HL-60/S4 (cell line): ENCODE results near the gene TMEM74B.
"Not testable (repeated sequence)": the region's sequence is repeated elsewhere in the genome, so short reads cannot be mapped to it uniquely, and the experiment has no call there.

Source experiments
- in situ Hi-C: fragments of 300-500 bp; cut with MboI; formaldehyde crosslinking; loops from 2 replicates; pipeline ENCODE4 v1.14.3; 2022; ENCODE audit warnings: low sequenced_read_pairs

Gene TMEM74B

GRCh38 chr20:1149812-1150211, 35.0 kb downstream of the TMEM74B start:
- in situ Hi-C loops = not testable (repeated sequence)

- in situ Hi-C loops = no loop called here
Measured at GRCh38 chr20:1146957-1147356, 37.8 kb downstream of the TMEM74B start.

DNA sequence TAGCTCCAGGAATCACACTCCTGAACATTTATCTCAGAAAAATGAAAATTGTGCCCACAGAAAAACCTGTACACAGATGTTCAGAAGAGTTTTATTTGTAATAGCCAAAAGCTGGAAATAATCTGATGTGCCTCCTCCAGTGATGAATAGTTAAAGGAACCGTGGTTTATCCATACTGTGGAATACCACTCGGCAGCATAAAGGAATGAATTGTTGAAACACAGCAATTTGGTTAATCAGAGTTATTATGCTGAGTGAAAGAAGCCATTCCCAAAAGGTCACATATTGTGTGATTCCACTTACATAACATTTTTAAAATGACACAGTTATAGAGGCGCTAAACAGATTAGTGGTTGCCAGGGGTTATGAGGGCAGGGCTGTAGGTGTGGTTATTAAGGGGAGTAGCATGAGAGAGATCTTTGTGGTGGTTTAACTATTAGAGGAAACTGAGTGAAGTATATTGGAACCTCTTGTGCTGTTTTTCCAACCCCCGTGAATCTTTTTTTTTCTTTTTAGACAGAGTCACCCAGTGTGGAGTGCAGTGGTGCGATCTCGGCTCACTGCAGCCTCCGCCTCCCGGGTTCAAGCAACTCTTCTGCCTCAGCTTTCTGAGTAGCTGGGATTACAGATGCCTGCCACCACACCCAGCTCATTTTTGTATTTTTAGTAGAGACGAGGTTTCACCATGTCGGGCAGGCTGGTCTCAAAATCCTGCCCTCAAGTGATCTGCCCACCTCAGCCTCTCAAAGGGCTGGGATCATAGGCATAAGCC, 40.2 kb downstream of the TMEM74B start:
- in situ Hi-C loops = no loop called here

- in situ Hi-C loops = no loop called here
Measured at GRCh38 chr20:1137236-1137635, 47.5 kb downstream of the TMEM74B start.

- in situ Hi-C loops = no loop called here
Measured at GRCh38 chr20:1134836-1135235, 49.9 kb downstream of the TMEM74B start.

GRCh38 chr20:1134355-1134754, 50.4 kb downstream of the TMEM74B start:
- in situ Hi-C loops = no loop called here

- in situ Hi-C loops = no loop called here
Measured at GRCh38 chr20:1131354-1131753, 53.4 kb downstream of the TMEM74B start.

DNA sequence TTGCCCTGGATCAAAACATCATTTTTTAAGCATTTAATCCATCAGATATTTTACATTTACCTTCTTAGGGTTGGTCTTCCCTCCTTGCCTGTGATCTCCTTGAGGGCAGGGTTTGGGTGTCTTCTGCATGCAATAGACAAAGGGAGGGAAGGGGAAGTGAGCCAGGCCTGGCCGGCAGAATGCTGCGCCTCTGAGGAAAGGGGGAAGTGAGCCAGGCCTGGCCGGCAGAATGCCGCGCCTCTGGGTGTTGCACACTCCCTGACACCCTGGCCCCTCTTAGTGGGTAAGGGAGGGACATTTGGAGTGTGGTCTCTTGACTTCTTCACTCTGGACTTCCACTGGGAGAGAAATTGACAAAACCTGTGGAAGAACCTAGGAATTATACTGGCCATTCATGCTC, 53.9 kb downstream of the TMEM74B start:
- in situ Hi-C loops = no loop called here
